ENCODE results near the gene MPPE1. TPM values are rescaled to one million over a fixed set of nuclear protein-coding genes. Genes with fewer than 3 reads are reported as not detected.

The MPPE1 gene
- total and polyA plus RNA-seq, 10 of the 15 experiments (the other 5 are each of a cell fraction or from before 2014, with no cell fraction given): 13.8 to 34.5 (median 27.6) TPM

GRCh38 chr18:11908182-11909060 is at the start of gene MPPE1 (continued):
- TF ChIP-seq BCL3 (IDR thresholded peaks at IDR 0.05; ENCODE audit: borderline replicate concordance, insufficient read depth, low read depth, low read length, poor library complexity, severe bottlenecking): no peak
- peak in 1 of 2 experiments; percentile 48; a peak in 1 of 4 replicates for TF ChIP-seq ETV6 (conservative IDR thresholded peaks at IDR 0.05 in 1 of 2, IDR thresholded peaks at IDR 0.05 in 1 of 2; ENCODE audit: borderline replicate concordance in 1 of 2, low read depth in 1 of 2)
- no peak for TF ChIP-seq HCFC1 (IDR thresholded peaks at IDR 0.05; ENCODE audit: low read length)
- TF ChIP-seq GABPA (IDR thresholded peaks at IDR 0.05; ENCODE audit: low read depth): peak; percentile 73
- TF ChIP-seq SIN3A (IDR thresholded peaks at IDR 0.05; ENCODE audit: low read depth, low read length): peak; percentile 48; the same call in 1 of the 2 replicates
- TF ChIP-seq, protein P1, sequence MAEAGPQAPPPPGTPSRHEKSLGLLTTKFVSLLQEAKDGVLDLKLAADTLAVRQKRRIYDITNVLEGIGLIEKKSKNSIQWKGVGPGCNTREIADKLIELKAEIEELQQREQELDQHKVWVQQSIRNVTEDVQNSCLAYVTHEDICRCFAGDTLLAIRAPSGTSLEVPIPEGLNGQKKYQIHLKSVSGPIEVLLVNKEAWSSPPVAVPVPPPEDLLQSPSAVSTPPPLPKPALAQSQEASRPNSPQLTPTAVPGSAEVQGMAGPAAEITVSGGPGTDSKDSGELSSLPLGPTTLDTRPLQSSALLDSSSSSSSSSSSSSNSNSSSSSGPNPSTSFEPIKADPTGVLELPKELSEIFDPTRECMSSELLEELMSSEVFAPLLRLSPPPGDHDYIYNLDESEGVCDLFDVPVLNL (IDR thresholded peaks at IDR 0.05; ENCODE audit: low read depth, low read length): no peak
- no peak; the same call in 1 of the 2 replicates for TF ChIP-seq TCF12 (IDR thresholded peaks at IDR 0.05; ENCODE audit: low read depth, low read length)
- TF ChIP-seq ASH2L (IDR thresholded peaks at IDR 0.05; ENCODE audit: borderline replicate concordance, low read depth): peak; percentile 65; the same call in 1 of the 2 replicates
- no peak for TF ChIP-seq ZNF207 (IDR thresholded peaks at IDR 0.05; ENCODE audit: borderline replicate concordance)
- TF ChIP-seq JUNB (IDR thresholded peaks at IDR 0.05): no peak
- no peak for TF ChIP-seq PRDM15 (CRISPR knock-in tag; IDR thresholded peaks at IDR 0.05)
- TF ChIP-seq, protein P2, sequence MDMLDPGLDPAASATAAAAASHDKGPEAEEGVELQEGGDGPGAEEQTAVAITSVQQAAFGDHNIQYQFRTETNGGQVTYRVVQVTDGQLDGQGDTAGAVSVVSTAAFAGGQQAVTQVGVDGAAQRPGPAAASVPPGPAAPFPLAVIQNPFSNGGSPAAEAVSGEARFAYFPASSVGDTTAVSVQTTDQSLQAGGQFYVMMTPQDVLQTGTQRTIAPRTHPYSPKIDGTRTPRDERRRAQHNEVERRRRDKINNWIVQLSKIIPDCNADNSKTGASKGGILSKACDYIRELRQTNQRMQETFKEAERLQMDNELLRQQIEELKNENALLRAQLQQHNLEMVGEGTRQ (IDR thresholded peaks at IDR 0.05; ENCODE audit: borderline replicate concordance, low read depth, low read length): no peak
- 0 out of 2 replicates have a peak, but pooled peaks have one; percentile 29 for TF ChIP-seq NR2C1 (IDR thresholded peaks at IDR 0.05)
- TF ChIP-seq, protein P3, sequence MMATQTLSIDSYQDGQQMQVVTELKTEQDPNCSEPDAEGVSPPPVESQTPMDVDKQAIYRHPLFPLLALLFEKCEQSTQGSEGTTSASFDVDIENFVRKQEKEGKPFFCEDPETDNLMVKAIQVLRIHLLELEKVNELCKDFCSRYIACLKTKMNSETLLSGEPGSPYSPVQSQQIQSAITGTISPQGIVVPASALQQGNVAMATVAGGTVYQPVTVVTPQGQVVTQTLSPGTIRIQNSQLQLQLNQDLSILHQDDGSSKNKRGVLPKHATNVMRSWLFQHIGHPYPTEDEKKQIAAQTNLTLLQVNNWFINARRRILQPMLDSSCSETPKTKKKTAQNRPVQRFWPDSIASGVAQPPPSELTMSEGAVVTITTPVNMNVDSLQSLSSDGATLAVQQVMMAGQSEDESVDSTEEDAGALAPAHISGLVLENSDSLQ (IDR thresholded peaks at IDR 0.05): peak; percentile 76
- no peak; the same call in 1 of the 2 replicates for TF ChIP-seq MTA3 (IDR thresholded peaks at IDR 0.05; ENCODE audit: borderline replicate concordance, low read length)
- TF ChIP-seq HDAC2 (IDR thresholded peaks at IDR 0.05): no peak
- TF ChIP-seq YBX1 (IDR thresholded peaks at IDR 0.05): no peak
- no peak for TF ChIP-seq ZBED1 (IDR thresholded peaks at IDR 0.05; ENCODE audit: borderline replicate concordance)

Measured in GM12878 (cell line).